Uterus (tissue), 4 donors: ENCODE measurements around the gene H6PD. TPM values are rescaled to one million over a fixed set of nuclear protein-coding genes. Genes with fewer than 3 reads are reported as not detected.

Source experiments
- DNase-seq, 2 donors: peaks; one replicate each; pipeline ENCODE4 v3.0.0-alpha.2; 2019 to 2020
- H3K27ac ChIP-seq, 2 donors: fragments of 200-600 bp; sonication (generic); 1 replicate in 1 of 2; 2 replicates in 1 of 2; pipeline ENCODE4 v1.5.1; 2016 to 2018
- H3K27me3 ChIP-seq, 2 donors: fragments of 200-600 bp; sonication (generic); one replicate each; pipeline ENCODE4 v1.5.1; 2018 to 2019; ENCODE audit warnings: control low read depth in 1 of 2
- H3K36me3 ChIP-seq, 2 donors: fragments of 200-600 bp; sonication (generic); one replicate each; pipeline ENCODE4 v1.5.1; 2019; ENCODE audit warnings: control low read depth in 1 of 2
- H3K4me1 ChIP-seq, 2 donors: fragments of 200-600 bp; sonication (generic); one replicate each; pipeline ENCODE4 v1.5.1; 2018 to 2019; ENCODE audit warnings: control low read depth in 1 of 2
- H3K4me3 ChIP-seq, 2 donors: fragments of 200-600 bp; sonication (generic); 1 replicate in 1 of 2; 2 replicates in 1 of 2; pipeline ENCODE4 v1.5.1; 2018 to 2019; ENCODE audit warnings: mild to moderate bottlenecking in 1 of 2
- H3K9me3 ChIP-seq, 2 donors: fragments of 200-600 bp; sonication (generic); one replicate each; pipeline ENCODE4 v1.5.1; 2019; ENCODE audit warnings: control low read depth in 1 of 2
- CTCF ChIP-seq, 4 experiments: fragments of 200-600 bp in 2 of 4; fragments of 450-650 bp in 2 of 4; sonication (generic) in 2 of 4; IDR thresholded peaks; one replicate each; pipeline ENCODE4 v1.5.1; 2016 to 2019; ENCODE audit warnings: antibody characterized with exemption in 4 of 4, mild to moderate bottlenecking in 2 of 4, moderate library complexity in 1 of 4
- POLR2A ChIP-seq, 2 donors: fragments of 450-650 bp; IDR thresholded peaks; one replicate each; pipeline ENCODE4 v1.6.1; 2016; ENCODE audit warnings: antibody characterized with exemption in 2 of 2, mild to moderate bottlenecking in 1 of 2, moderate library complexity in 1 of 2
- intact Hi-C: fragments of 100-400 bp; cut with DNase I; formaldehyde crosslinking; loops from one replicate; pipeline ENCODE4 v1.15.1; 2023; ENCODE audit warnings: low total_unique reads
- total RNA-seq, 4 donors: library from RNA; depleted of rRNA in 3 of 4; stranded (reverse); fragments of >200 nt in 3 of 4; gene quantifications; one replicate each; pipeline versions ENCODE4 v1.1.0 to v1.2.4, GENCODE V29; 2014 to 2023
- donor health status: DM: yes; HTN: yes; CAD: no.

The H6PD gene
- total RNA-seq, 4 donors from 2014 or later: 28.4 to 107 (median 49.7) TPM

GRCh38 chr1:9281071-9281827 lies 46.7 kb downstream of the H6PD start:
- H3K4me1 ChIP-seq: no peaks in the 10 kb centered on the region
- intact Hi-C loops: loop anchor here (10.0 kb wide), 1 partner anchor 174 kb away; no protein-coding TSS in a partner anchor
- no peak for DNase-seq
- H3K27ac ChIP-seq: no peak overlapping the region
- no peak for TF ChIP-seq POLR2A (IDR thresholded peaks at IDR 0.05)
- no peak for TF ChIP-seq CTCF (IDR thresholded peaks at IDR 0.05)
- no peak overlapping the region for H3K4me3 ChIP-seq
- peaks cover 0 to 4% of the 10 kb centered on the region in 2 donors for H3K9me3 ChIP-seq
- no peaks in the 10 kb centered on the region for H3K36me3 ChIP-seq
- no peaks in the 10 kb centered on the region for H3K27me3 ChIP-seq

DNA sequence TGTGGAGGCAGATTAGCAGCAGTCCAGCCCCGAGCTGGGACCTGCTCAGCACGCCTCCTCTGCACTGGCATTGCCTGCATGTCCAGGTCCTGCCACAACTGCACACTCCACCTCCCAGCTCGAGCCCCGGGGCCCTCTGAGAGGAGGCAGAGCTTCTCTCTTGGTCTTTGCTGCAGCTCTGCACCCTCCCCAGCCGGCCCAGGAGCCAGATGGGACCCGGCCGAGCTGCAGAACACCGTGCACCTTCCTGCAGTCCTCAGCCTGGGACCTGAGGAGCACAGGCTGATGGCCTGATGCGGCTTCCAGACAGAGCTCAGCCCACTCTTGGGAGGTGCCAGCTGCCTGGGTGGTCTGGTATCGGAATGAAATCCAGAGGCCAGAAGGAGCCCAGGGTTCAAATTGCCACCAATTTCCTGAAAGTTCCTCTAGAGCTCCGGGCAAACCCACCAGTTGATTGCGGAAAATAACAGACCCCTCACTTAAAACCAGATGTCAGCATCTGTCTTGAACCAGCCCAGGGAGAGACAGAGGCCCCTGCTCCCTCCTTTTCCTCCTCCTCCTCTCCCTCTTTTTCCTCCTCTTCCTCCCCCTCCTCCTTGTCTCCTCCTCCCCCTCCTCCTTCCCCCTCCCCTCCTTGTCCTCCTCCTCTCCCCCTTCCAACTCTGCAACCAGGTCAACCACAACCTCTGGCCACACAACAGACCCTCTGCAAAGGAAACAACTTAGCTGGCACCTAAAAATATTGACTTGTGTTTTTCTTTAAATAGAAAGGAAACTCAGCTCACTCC lies 47.5 kb downstream of the H6PD start:
- DNase-seq: no peak
- Histone ChIP-seq H3K27ac (no peak overlapping the region), H3K4me3 (no peak overlapping the region), H3K4me1 (no peaks in the 10 kb centered on the region), H3K36me3 (no peaks in the 10 kb centered on the region), H3K9me3 (peaks cover 0 to 6% of the 10 kb centered on the region in 2 donors), H3K27me3 (no peaks in the 10 kb centered on the region)
- intact Hi-C loops: loop anchor here (10.0 kb wide), 1 partner anchor 173 kb away; no protein-coding TSS in a partner anchor
- no peak for TF ChIP-seq CTCF (IDR thresholded peaks at IDR 0.05)
- no peak for TF ChIP-seq POLR2A (IDR thresholded peaks at IDR 0.05)

DNA sequence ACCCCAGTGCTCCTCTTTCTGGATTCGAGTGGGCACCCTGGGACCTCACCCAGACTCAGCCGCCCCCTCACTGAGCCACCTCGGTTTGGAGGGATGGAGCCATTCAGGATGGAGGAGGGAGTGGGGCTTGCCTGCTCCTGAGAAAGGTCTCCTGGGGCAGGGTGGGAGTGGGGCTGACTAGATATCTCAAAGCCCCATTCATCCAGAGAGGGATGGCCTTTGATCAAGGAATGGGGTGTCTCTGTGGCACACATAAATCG lies 48.1 kb downstream of the H6PD start:
- intact Hi-C loops: loop anchor here (10.0 kb wide), 1 partner anchor 172 kb away; no protein-coding TSS in a partner anchor
- no peak overlapping the region for H3K27ac ChIP-seq
- no peaks in the 10 kb centered on the region for H3K4me1 ChIP-seq
- no peak for TF ChIP-seq POLR2A (IDR thresholded peaks at IDR 0.05)
- TF ChIP-seq CTCF (IDR thresholded peaks at IDR 0.05): no peak
- no peaks in the 10 kb centered on the region for H3K27me3 ChIP-seq
- no peak overlapping the region for H3K4me3 ChIP-seq
- no peaks in the 10 kb centered on the region for H3K36me3 ChIP-seq
- DNase-seq: no peak
- H3K9me3 ChIP-seq: peaks cover 0 to 8% of the 10 kb centered on the region in 2 donors

DNA sequence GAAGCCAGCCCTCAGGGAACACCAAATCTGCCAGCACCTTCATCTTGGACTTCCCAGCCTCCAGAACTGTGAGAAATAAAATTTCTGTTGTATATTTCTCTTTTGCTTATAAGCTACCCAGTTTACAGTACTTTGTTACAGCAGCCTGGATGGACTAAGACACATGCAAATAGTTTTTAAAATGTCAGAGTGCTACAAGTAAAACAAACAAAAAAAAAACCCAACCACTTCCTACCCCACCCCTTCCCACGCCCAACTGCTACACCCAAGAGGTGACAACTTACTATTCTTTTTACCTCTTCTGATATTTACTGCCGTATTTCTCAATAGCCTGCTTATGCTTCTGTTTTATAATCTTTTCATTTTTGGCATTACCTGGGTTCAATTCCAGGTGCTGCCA lies 49.5 kb downstream of the H6PD start:
- no peaks in the 10 kb centered on the region for H3K36me3 ChIP-seq
- DNase-seq: no peak
- H3K9me3 ChIP-seq: peaks cover 0 to 22% of the 10 kb centered on the region in 2 donors
- H3K4me3 ChIP-seq: no peak overlapping the region
- no peaks in the 10 kb centered on the region for H3K4me1 ChIP-seq
- no peak overlapping the region for H3K27ac ChIP-seq
- no peaks in the 10 kb centered on the region for H3K27me3 ChIP-seq
- TF ChIP-seq POLR2A (IDR thresholded peaks at IDR 0.05): no peak
- no peak for TF ChIP-seq CTCF (IDR thresholded peaks at IDR 0.05)
- intact Hi-C loops: loop anchor here (10.0 kb wide), 1 partner anchor 171 kb away; no protein-coding TSS in a partner anchor

- no peak overlapping the region for H3K4me3 ChIP-seq
- no peak overlapping the region for H3K27ac ChIP-seq
- intact Hi-C loops: loop anchor here (10.0 kb wide), 1 partner anchor 168 kb away; no protein-coding TSS in a partner anchor
- no peaks in the 10 kb centered on the region for H3K36me3 ChIP-seq
- H3K4me1 ChIP-seq: no peaks in the 10 kb centered on the region
- H3K9me3 ChIP-seq: peaks cover 0 to 23% of the 10 kb centered on the region in 2 donors
- no peak for DNase-seq
- TF ChIP-seq POLR2A (IDR thresholded peaks at IDR 0.05): no peak
- TF ChIP-seq CTCF (IDR thresholded peaks at IDR 0.05): no peak
- no peaks in the 10 kb centered on the region for H3K27me3 ChIP-seq
Measured at GRCh38 chr1:9286556-9286955, 52.0 kb downstream of the H6PD start.
